Measurements from ENCODE around the gene QRICH1.

QRICH1 gene

DNA sequence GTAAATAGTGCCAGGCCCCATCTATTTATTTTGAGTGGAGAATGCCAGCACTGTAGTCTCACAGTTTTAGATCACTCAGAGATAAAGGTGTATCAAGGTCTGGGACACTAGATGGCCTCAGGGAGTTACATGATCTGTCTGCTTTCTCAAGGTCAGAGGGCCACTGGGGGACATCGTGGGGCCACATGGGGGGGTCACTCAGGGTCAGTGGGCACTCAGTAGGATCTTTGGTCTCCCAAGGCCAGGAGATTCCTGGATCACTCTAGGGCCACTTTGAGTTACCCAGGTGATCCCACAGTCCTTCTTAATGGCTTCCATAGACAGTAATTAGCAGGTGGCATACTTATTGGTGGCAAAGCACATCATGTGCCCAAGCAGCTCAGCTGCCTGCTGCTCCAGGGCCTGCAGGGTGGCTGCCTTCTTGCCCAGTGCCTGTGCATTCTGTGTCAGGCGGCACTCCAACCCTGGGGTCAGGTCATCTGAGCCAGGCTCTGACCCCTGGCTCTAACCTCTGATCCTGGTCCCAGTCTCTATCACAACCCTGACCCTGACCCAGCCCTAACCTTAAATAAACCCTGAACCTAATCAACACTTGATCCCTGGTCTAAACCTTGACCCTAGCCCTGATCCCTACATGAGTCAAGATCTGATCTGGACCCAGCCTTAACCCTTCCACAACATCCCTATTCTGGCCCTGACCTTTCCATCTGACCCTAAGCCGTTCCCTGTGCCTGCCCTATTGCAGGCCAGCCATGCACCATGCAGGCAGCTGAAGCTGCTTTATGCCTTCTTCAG is 40.8 kb upstream of the QRICH1 start:
- Histone ChIP-seq H3K27ac (ENCODE audit: low read depth, low read length) (no peak overlapping the region), H4K20me1 (ENCODE audit: low read depth, low read length) (no peaks in the 10 kb centered on the region), H2AFZ (ENCODE audit: low read depth, low read length, severe bottlenecking) (no peak overlapping the region), H3F3A (ENCODE audit: insufficient read depth) (no peaks in the 10 kb centered on the region), H3K9me2 (replicated peaks; ENCODE audit: insufficient read depth, low read length) (no peaks in the 10 kb centered on the region), H3K9ac (ENCODE audit: low read length) (no peak overlapping the region), H3K79me2 (ENCODE audit: insufficient read depth, low read length) (no peaks in the 10 kb centered on the region), H3K9me3 (ENCODE audit: insufficient read depth, low read length) (no peaks in the 10 kb centered on the region), H3K36me3 (ENCODE audit: low read length) (no peaks in the 10 kb centered on the region), H3K27me3 (ENCODE audit: low read length) (no peaks in the 10 kb centered on the region), H3K4me2 (ENCODE audit: low read depth, low read length, poor library complexity, severe bottlenecking) (no peak overlapping the region), H3K4me3 (ENCODE audit: insufficient read depth, low read length, poor library complexity, severe bottlenecking) (no peak overlapping the region)
- TF ChIP-seq CTCF (IDR thresholded peaks at IDR 0.05; ENCODE audit: insufficient read depth, low read length, poor library complexity, severe bottlenecking) = no peak
- no peak for TF ChIP-seq EZH2phosphoT487 (conservative IDR thresholded peaks at IDR 0.05; ENCODE audit: low read length)

DNA sequence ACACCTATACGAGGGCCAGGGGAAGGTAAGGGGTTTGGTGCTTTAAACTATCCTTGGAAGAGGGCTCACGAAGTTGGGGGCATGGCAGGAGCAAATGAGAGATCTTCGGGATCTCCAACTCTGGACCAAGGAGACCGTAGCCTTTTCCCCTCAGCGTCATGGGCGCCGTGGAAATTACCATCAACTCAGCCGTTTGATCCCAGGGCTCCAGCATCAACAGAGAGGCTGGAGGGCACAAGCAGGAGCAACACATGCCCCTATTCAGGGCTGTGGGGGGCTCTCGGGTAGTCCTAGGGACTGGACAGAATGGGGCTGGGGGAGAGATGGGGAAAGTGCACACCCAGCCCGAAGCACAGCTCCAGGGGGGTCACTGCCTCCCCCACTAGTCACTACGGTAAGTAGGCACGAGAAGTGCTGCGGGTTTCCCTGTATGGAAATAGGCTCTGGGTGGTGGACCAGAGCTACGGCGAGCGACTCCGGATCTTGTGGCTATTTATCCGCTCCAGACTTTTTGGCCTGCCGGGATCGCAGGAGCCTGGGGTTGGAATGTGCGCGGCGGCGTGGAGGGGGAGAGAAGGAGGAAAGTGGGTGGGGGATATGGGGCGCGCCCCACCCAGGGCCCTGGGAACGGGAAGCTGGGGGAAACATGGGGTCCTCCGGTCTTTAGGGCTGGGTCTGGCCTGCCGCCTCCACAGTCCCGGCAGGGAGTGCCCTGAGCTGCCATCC is 39.5 kb upstream of the QRICH1 start:
- Histone ChIP-seq H3K27me3 (ENCODE audit: low read length) (no peaks in the 10 kb centered on the region), H3K4me2 (ENCODE audit: low read depth, low read length, poor library complexity, severe bottlenecking) (no peak overlapping the region), H3K9ac (ENCODE audit: low read length) (no peak overlapping the region), H3K9me2 (replicated peaks; ENCODE audit: insufficient read depth, low read length) (no peaks in the 10 kb centered on the region), H3K9me3 (ENCODE audit: insufficient read depth, low read length) (no peaks in the 10 kb centered on the region), H3F3A (ENCODE audit: insufficient read depth) (no peaks in the 10 kb centered on the region), H3K27ac (ENCODE audit: low read depth, low read length) (no peak overlapping the region), H2AFZ (ENCODE audit: low read depth, low read length, severe bottlenecking) (no peak overlapping the region), H3K79me2 (ENCODE audit: insufficient read depth, low read length) (no peaks in the 10 kb centered on the region), H3K4me3 (ENCODE audit: insufficient read depth, low read length, poor library complexity, severe bottlenecking) (no peak overlapping the region), H4K20me1 (ENCODE audit: low read depth, low read length) (no peaks in the 10 kb centered on the region), H3K36me3 (ENCODE audit: low read length) (no peaks in the 10 kb centered on the region)
- TF ChIP-seq EZH2phosphoT487 (conservative IDR thresholded peaks at IDR 0.05; ENCODE audit: low read length) (no peak), CTCF (IDR thresholded peaks at IDR 0.05; ENCODE audit: insufficient read depth, low read length, poor library complexity, severe bottlenecking) (no peak)

- H3F3A ChIP-seq (ENCODE audit: insufficient read depth) = no peaks in the 10 kb centered on the region
- H3K9me2 ChIP-seq (replicated peaks; ENCODE audit: insufficient read depth, low read length) = no peaks in the 10 kb centered on the region
- H3K9ac ChIP-seq (ENCODE audit: low read length) = no peak within 1 kb of the TSS
- no peaks in the 10 kb centered on the region for H3K27me3 ChIP-seq (ENCODE audit: low read length)
- H3K4me2 ChIP-seq (ENCODE audit: low read depth, low read length, poor library complexity, severe bottlenecking) = no peak within 1 kb of the TSS
- no peak for TF ChIP-seq CTCF (IDR thresholded peaks at IDR 0.05; ENCODE audit: insufficient read depth, low read length, poor library complexity, severe bottlenecking)
- TF ChIP-seq EZH2phosphoT487 (conservative IDR thresholded peaks at IDR 0.05; ENCODE audit: low read length) = no peak
- H3K27ac ChIP-seq (ENCODE audit: low read depth, low read length) = no peak within 1 kb of the TSS
- H4K20me1 ChIP-seq (ENCODE audit: low read depth, low read length) = no peaks in the 10 kb centered on the region
- no peaks in the 10 kb centered on the region for H3K9me3 ChIP-seq (ENCODE audit: insufficient read depth, low read length)
- no peaks in the 10 kb centered on the region for H3K36me3 ChIP-seq (ENCODE audit: low read length)
- H3K4me3 ChIP-seq (ENCODE audit: insufficient read depth, low read length, poor library complexity, severe bottlenecking) = no peak within 1 kb of the TSS
- no peak within 1 kb of the TSS for H2AFZ ChIP-seq (ENCODE audit: low read depth, low read length, severe bottlenecking)
- no peaks in the 10 kb centered on the region for H3K79me2 ChIP-seq (ENCODE audit: insufficient read depth, low read length)
These were observed 38.8 kb upstream of the QRICH1 start, which contains the start of gene LAMB2 for GRCh38 chr3:49132437-49133225. Gene LAMB2, minus strand, starts transcription at chr3:49133050. Its CDS starts 183 bp downstream, at chr3:49132867.

Data from SU-DHL-6 (cell line).